Measurements from ENCODE around the gene CTRB2. TPM values are rescaled to one million over a fixed set of nuclear protein-coding genes. Genes with fewer than 3 reads are reported as not detected.

The CTRB2 gene
- total RNA-seq, 2 donors from 2014 or later: not detected

GRCh38 chr16:75172578-75172977 lies 34.4 kb downstream of the CTRB2 start:
- peaks cover 52 to 60% of the 10 kb centered on the region in 2 donors for H3K9me3 Mint-ChIP-seq
- DNase-seq (ENCODE audit: low spot score in 2 of 2) (no peak), ATAC-seq (no peak)
- H3K36me3 Mint-ChIP-seq: peaks cover 82 to 86% of the 10 kb centered on the region in 2 donors
- no peak overlapping the region for H3K27ac Mint-ChIP-seq

GRCh38 chr16:75169899-75170405 lies 37.0 kb downstream of the CTRB2 start:
- peaks cover 40 to 50% of the 10 kb centered on the region in 2 donors for H3K9me3 Mint-ChIP-seq
- H3K36me3 Mint-ChIP-seq: peaks cover 88 to 94% of the 10 kb centered on the region in 2 donors
- ATAC-seq (no peak), DNase-seq (ENCODE audit: low spot score in 2 of 2) (no peak)
- no peak overlapping the region for H3K27ac Mint-ChIP-seq

GRCh38 chr16:75160386-75160785 lies 46.6 kb downstream of the CTRB2 start:
- DNase-seq (ENCODE audit: low spot score in 2 of 2): no peak
- H3K27ac Mint-ChIP-seq: no peak overlapping the region
- no peak for ATAC-seq
- peaks cover 4 to 8% of the 10 kb centered on the region in 2 donors for H3K9me3 Mint-ChIP-seq
- peaks cover 22 to 75% of the 10 kb centered on the region in 2 donors for H3K36me3 Mint-ChIP-seq

Other genes starting within 250 kb of the CTRB2 start
- 100 to 1,000 TPM in 1 of 2 donors, 10 to 100 TPM in 1; 75.8 to 110 TPM for gene WDR59, start 222.0 kb downstream of the CTRB2 start, total RNA-seq
- 10 to 100 TPM; 20.4 to 45.1 TPM for gene ZNRF1, start 208.1 kb downstream of the CTRB2 start, total RNA-seq
- under 1 TPM; 0.64 to 0.82 TPM for gene LDHD, start 90.4 kb downstream of the CTRB2 start, total RNA-seq
- 10 to 100 TPM; 13.4 to 13.5 TPM for gene ZFP1, start 58.6 kb downstream of the CTRB2 start, total RNA-seq
- not detected for gene CTRB1, start 11.8 kb upstream of the CTRB2 start, total RNA-seq
- gene BCAR1, start 44.5 kb upstream of the CTRB2 start, total RNA-seq: under 1 TPM; 0.16 to 0.71 TPM
- 10 to 100 TPM; 47.5 to 49.7 TPM for gene CFDP1, start 226.3 kb upstream of the CTRB2 start, total RNA-seq

Data from activated naive CD4-positive, alpha-beta T cell treated with anti-CD3 and anti-CD28 coated beads, Interleukin-2, amount 50 U/mL, for 72 hours (primary cell).